HUES6 (cell line): Measurements from ENCODE around the gene SAMD5.

ENCODE experiments used
- H3K27ac ChIP-seq: 2 replicates; pipeline ENCODE4 v1.7.0; 2013; ENCODE audit warnings: low read depth, mild to moderate bottlenecking, low read length, inconsistent platforms
- H3K27me3 ChIP-seq: 2 replicates; pipeline ENCODE4 v1.6.1; 2013; ENCODE audit warnings: low read length; ENCODE audit not compliant: control insufficient read depth, insufficient read depth
- H3K36me3 ChIP-seq: 2 replicates; pipeline ENCODE4 v1.6.1; 2013; ENCODE audit warnings: low read length; ENCODE audit not compliant: control insufficient read depth, insufficient read depth
- H3K4me1 ChIP-seq: 2 replicates; pipeline ENCODE4 v1.6.1; 2013; ENCODE audit warnings: low read length; ENCODE audit not compliant: control insufficient read depth, insufficient read depth
- H3K4me3 ChIP-seq: 2 replicates; pipeline ENCODE4 v1.5.1; 2013; ENCODE audit warnings: low read depth, low read length
- H3K9ac ChIP-seq: one replicate; pipeline ENCODE4 v1.6.1; 2013; ENCODE audit warnings: mild to moderate bottlenecking, low read length
- H3K9me3 ChIP-seq: 2 replicates; pipeline ENCODE4 v1.6.1; 2013; ENCODE audit warnings: low read depth, low read length; ENCODE audit not compliant: control insufficient read depth, insufficient read depth

Gene SAMD5

GRCh38 chr6:147548921-147549475, 40.5 kb downstream of the SAMD5 start:
- no peak overlapping the region for H3K4me3 ChIP-seq

GRCh38 chr6:147549531-147549930, 41.0 kb downstream of the SAMD5 start:
- Histone ChIP-seq H3K36me3 (no peaks in the 10 kb centered on the region), H3K27ac (no peak overlapping the region), H3K9ac (no peak overlapping the region), H3K4me3 (no peak overlapping the region), H3K9me3 (no peaks in the 10 kb centered on the region), H3K27me3 (no peaks in the 10 kb centered on the region), H3K4me1 (peaks cover 6% of the 10 kb centered on the region; the same call in 1 of the 2 replicates)

More at GRCh38 chr6:147548921-147549475, 40.5 kb downstream of the SAMD5 start:
- Histone ChIP-seq H3K27me3 (no peaks in the 10 kb centered on the region), H3K36me3 (no peaks in the 10 kb centered on the region), H3K9ac (no peak overlapping the region), H3K9me3 (no peaks in the 10 kb centered on the region), H3K4me1 (peaks cover 6% of the 10 kb centered on the region; the same call in 1 of the 2 replicates), H3K27ac (no peak overlapping the region)

- no peak overlapping the region for H3K27ac ChIP-seq
- H3K9ac ChIP-seq = no peak overlapping the region
- no peaks in the 10 kb centered on the region for H3K27me3 ChIP-seq
- H3K4me3 ChIP-seq = no peak overlapping the region
- no peaks in the 10 kb centered on the region for H3K36me3 ChIP-seq
- no peaks in the 10 kb centered on the region for H3K4me1 ChIP-seq
- no peaks in the 10 kb centered on the region for H3K9me3 ChIP-seq
These were observed 43.5 kb downstream of the SAMD5 start for GRCh38 chr6:147551976-147552375.

GRCh38 chr6:147553099-147553498, 44.6 kb downstream of the SAMD5 start:
- H3K36me3 ChIP-seq = no peaks in the 10 kb centered on the region
- no peaks in the 10 kb centered on the region for H3K4me1 ChIP-seq
- H3K27me3 ChIP-seq = no peaks in the 10 kb centered on the region
- H3K4me3 ChIP-seq = no peak overlapping the region
- H3K9me3 ChIP-seq = peaks cover 7% of the 10 kb centered on the region
- H3K9ac ChIP-seq = no peak overlapping the region
- no peak overlapping the region for H3K27ac ChIP-seq

GRCh38 chr6:147554281-147554680, 45.8 kb downstream of the SAMD5 start:
- Histone ChIP-seq H3K36me3 (no peaks in the 10 kb centered on the region), H3K4me1 (no peaks in the 10 kb centered on the region), H3K4me3 (no peak overlapping the region), H3K9ac (no peak overlapping the region), H3K9me3 (peaks cover 7% of the 10 kb centered on the region), H3K27me3 (no peaks in the 10 kb centered on the region), H3K27ac (no peak overlapping the region)

GRCh38 chr6:147559006-147559405, 50.5 kb downstream of the SAMD5 start:
- Histone ChIP-seq H3K36me3 (no peaks in the 10 kb centered on the region), H3K4me3 (no peak overlapping the region), H3K9ac (no peak overlapping the region), H3K9me3 (peaks cover 7% of the 10 kb centered on the region), H3K4me1 (no peaks in the 10 kb centered on the region), H3K27ac (no peak overlapping the region), H3K27me3 (no peaks in the 10 kb centered on the region)

- no peaks in the 10 kb centered on the region for H3K36me3 ChIP-seq
- H3K27ac ChIP-seq = no peak overlapping the region
- peaks cover 7% of the 10 kb centered on the region for H3K9me3 ChIP-seq
These were observed 52.2 kb downstream of the SAMD5 start for GRCh38 chr6:147560670-147561069.

GRCh38 chr6:147561726-147562125, 53.2 kb downstream of the SAMD5 start:
- Histone ChIP-seq H3K9ac (no peak overlapping the region), H3K27me3 (no peaks in the 10 kb centered on the region), H3K4me1 (no peaks in the 10 kb centered on the region), H3K36me3 (no peaks in the 10 kb centered on the region), H3K4me3 (no peak overlapping the region), H3K27ac (no peak overlapping the region), H3K9me3 (peaks cover 7% of the 10 kb centered on the region)

More at GRCh38 chr6:147560670-147561069, 52.2 kb downstream of the SAMD5 start:
- no peak overlapping the region for H3K4me3 ChIP-seq
- no peaks in the 10 kb centered on the region for H3K4me1 ChIP-seq
- no peak overlapping the region for H3K9ac ChIP-seq
- H3K27me3 ChIP-seq = no peaks in the 10 kb centered on the region

GRCh38 chr6:147563472-147563871, 55.0 kb downstream of the SAMD5 start:
- H3K9me3 ChIP-seq = no peaks in the 10 kb centered on the region
- H3K27ac ChIP-seq = no peak overlapping the region
- H3K9ac ChIP-seq = no peak overlapping the region

GRCh38 chr6:147564556-147564955, 56.1 kb downstream of the SAMD5 start:
- no peak overlapping the region for H3K27ac ChIP-seq
- H3K4me3 ChIP-seq = no peak overlapping the region
- no peak overlapping the region for H3K9ac ChIP-seq
- H3K4me1 ChIP-seq = no peaks in the 10 kb centered on the region
- no peaks in the 10 kb centered on the region for H3K27me3 ChIP-seq
- no peaks in the 10 kb centered on the region for H3K9me3 ChIP-seq
- H3K36me3 ChIP-seq = no peaks in the 10 kb centered on the region

More at GRCh38 chr6:147563472-147563871, 55.0 kb downstream of the SAMD5 start:
- Histone ChIP-seq H3K36me3 (no peaks in the 10 kb centered on the region), H3K27me3 (no peaks in the 10 kb centered on the region), H3K4me3 (no peak overlapping the region), H3K4me1 (no peaks in the 10 kb centered on the region)

- Histone ChIP-seq H3K9ac (no peak overlapping the region), H3K27ac (no peak overlapping the region), H3K4me1 (no peaks in the 10 kb centered on the region), H3K9me3 (no peaks in the 10 kb centered on the region), H3K27me3 (no peaks in the 10 kb centered on the region), H3K4me3 (no peak overlapping the region), H3K36me3 (no peaks in the 10 kb centered on the region)
These were observed 57.9 kb downstream of the SAMD5 start for GRCh38 chr6:147566244-147566898.
